Thoracic aorta (tissue), 2 donors: ENCODE data around the gene PAFAH2. TPM values are rescaled to one million over a fixed set of nuclear protein-coding genes. Genes with fewer than 3 reads are reported as not detected.

Source experiments
- ATAC-seq: fragments of 150-250 bp; one replicate; pipeline ENCODE4 v1.8.0; 2017; ENCODE audit warnings: low read depth; ENCODE audit not compliant: insufficient number of reproducible peaks, low FRiP score
- DNase-seq: peaks from one replicate; pipeline ENCODE4 v3.0.0-alpha.2; 2020; ENCODE audit warnings: low spot score
- H3K27ac ChIP-seq, 2 donors: fragments of 200-600 bp; sonication (generic); 1 replicate in 1 of 2; 2 replicates in 1 of 2; pipeline ENCODE4 v1.5.1; 2016; ENCODE audit warnings: mild to moderate bottlenecking in 2 of 2, moderate library complexity in 2 of 2
- H3K27me3 ChIP-seq: fragments of 200-600 bp; sonication (generic); replicated peaks from 2 replicates; pipeline ENCODE4 v1.6.0; 2016; ENCODE audit warnings: mild to moderate bottlenecking; ENCODE audit not compliant: insufficient read depth
- H3K36me3 ChIP-seq: fragments of 200-600 bp; sonication (generic); one replicate; pipeline ENCODE4 v1.5.1; 2016
- H3K4me1 ChIP-seq, 2 donors: fragments of 200-600 bp; sonication (generic); 1 replicate in 1 of 2; 2 replicates in 1 of 2; pipeline versions ENCODE4 v1.5.1 to v1.6.0; 2016; ENCODE audit warnings: low read depth in 2 of 2, mild to moderate bottlenecking in 1 of 2; ENCODE audit not compliant: control insufficient read depth in 1 of 2
- H3K4me3 ChIP-seq: fragments of 200-600 bp; sonication (generic); 2 replicates; pipeline ENCODE4 v1.5.1; 2016; ENCODE audit warnings: mild to moderate bottlenecking
- H3K9me3 ChIP-seq: fragments of 200-600 bp; sonication (generic); 2 replicates; pipeline ENCODE4 v1.5.1; 2016
- total RNA-seq, 2 donors: library from RNA; depleted of rRNA; stranded (reverse); fragments of >200 nt; gene quantifications; one replicate each; pipeline versions ENCODE4 v1.1.0 to v1.2.3, GENCODE V29; 2016
- TF ChIP-seq, protein P1 (sequence below): fragments of 200-600 bp; sonication (generic); IDR thresholded peaks from one replicate; pipeline ENCODE4 v1.5.1; 2019; ENCODE audit warnings: antibody characterized with exemption

The PAFAH2 gene
- total RNA-seq, 2 donors from 2014 or later = 3.6 to 6.9 TPM

- Histone ChIP-seq H3K27me3 (no peaks in the 10 kb centered on the region), H3K9me3 (no peaks in the 10 kb centered on the region), H3K4me3 (peak overlapping the region; percentile 74), H3K4me1 (peaks cover 0 to 27% of the 10 kb centered on the region in 2 donors), H3K36me3 (no peaks in the 10 kb centered on the region), H3K27ac (peak overlapping the region; percentile 74 to 78)
- no peak for ATAC-seq
- TF ChIP-seq, protein P1, sequence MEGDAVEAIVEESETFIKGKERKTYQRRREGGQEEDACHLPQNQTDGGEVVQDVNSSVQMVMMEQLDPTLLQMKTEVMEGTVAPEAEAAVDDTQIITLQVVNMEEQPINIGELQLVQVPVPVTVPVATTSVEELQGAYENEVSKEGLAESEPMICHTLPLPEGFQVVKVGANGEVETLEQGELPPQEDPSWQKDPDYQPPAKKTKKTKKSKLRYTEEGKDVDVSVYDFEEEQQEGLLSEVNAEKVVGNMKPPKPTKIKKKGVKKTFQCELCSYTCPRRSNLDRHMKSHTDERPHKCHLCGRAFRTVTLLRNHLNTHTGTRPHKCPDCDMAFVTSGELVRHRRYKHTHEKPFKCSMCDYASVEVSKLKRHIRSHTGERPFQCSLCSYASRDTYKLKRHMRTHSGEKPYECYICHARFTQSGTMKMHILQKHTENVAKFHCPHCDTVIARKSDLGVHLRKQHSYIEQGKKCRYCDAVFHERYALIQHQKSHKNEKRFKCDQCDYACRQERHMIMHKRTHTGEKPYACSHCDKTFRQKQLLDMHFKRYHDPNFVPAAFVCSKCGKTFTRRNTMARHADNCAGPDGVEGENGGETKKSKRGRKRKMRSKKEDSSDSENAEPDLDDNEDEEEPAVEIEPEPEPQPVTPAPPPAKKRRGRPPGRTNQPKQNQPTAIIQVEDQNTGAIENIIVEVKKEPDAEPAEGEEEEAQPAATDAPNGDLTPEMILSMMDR = no peak
- no peak for DNase-seq
Observed at GRCh38 chr1:25922056-25922970, 75.5 kb downstream of the PAFAH2 start.

DNA sequence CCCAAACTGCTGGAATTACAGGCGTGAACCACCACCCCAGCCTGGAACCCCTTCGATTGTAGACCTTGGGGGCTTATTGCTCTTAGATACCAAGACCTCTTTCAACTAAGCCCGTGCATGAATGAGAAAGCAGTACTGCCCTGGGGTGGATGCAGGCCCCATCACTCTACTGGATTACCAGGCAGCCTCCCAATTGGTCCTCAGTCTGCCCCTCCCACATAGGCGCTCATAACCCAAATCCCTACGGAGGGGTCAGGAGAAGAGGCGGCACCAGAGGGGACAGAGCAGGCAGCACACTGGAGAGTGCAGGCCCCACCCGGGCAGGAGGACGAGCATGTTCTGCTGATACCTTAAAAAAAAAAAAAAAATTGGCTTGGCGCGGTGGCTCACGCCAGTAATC, 79.2 kb downstream of the PAFAH2 start:
- Histone ChIP-seq H3K27ac (no peak overlapping the region), H3K36me3 (no peaks in the 10 kb centered on the region), H3K9me3 (no peaks in the 10 kb centered on the region), H3K4me1 (peaks cover 0 to 18% of the 10 kb centered on the region in 2 donors), H3K4me3 (no peak overlapping the region), H3K27me3 (no peaks in the 10 kb centered on the region)
- DNase-seq = no peak
- ATAC-seq = no peak
- TF ChIP-seq, protein P1 = no peak

- H3K4me1 ChIP-seq = peaks cover 0 to 12% of the 10 kb centered on the region in 2 donors
- no peak for ATAC-seq
- TF ChIP-seq, protein P1 = no peak
- no peak overlapping the region for H3K27ac ChIP-seq
- H3K27me3 ChIP-seq = no peaks in the 10 kb centered on the region
- no peaks in the 10 kb centered on the region for H3K36me3 ChIP-seq
- no peak overlapping the region for H3K4me3 ChIP-seq
- H3K9me3 ChIP-seq = no peaks in the 10 kb centered on the region
- no peak for DNase-seq
Observed at GRCh38 chr1:25917996-25918395, 79.9 kb downstream of the PAFAH2 start.

DNA sequence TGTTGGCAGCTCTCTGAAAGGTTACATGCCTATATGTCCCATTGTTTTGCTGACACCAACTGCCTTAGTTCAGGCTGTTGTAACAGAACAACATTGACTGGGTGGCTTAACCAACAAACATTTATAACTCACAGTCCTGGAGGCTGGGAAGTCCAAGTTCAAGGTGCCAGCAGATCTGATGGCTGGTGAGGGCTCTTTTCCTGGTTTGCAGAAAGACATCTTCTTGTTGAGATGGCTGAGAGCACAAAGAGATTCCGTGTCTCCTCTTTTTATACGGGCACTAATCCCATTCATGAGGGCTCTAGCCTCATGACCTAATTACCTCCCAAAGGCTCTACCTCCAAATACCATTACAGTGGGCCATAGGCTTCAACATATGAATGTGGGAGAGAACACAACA, 81.4 kb downstream of the PAFAH2 start:
- TF ChIP-seq, protein P1 = no peak
- ATAC-seq (no peak), DNase-seq (no peak)
- H3K4me1 ChIP-seq = no peaks in the 10 kb centered on the region
- no peak overlapping the region for H3K27ac ChIP-seq
- H3K36me3 ChIP-seq = no peaks in the 10 kb centered on the region
- H3K4me3 ChIP-seq = no peak overlapping the region
- no peaks in the 10 kb centered on the region for H3K9me3 ChIP-seq
- no peaks in the 10 kb centered on the region for H3K27me3 ChIP-seq

DNA sequence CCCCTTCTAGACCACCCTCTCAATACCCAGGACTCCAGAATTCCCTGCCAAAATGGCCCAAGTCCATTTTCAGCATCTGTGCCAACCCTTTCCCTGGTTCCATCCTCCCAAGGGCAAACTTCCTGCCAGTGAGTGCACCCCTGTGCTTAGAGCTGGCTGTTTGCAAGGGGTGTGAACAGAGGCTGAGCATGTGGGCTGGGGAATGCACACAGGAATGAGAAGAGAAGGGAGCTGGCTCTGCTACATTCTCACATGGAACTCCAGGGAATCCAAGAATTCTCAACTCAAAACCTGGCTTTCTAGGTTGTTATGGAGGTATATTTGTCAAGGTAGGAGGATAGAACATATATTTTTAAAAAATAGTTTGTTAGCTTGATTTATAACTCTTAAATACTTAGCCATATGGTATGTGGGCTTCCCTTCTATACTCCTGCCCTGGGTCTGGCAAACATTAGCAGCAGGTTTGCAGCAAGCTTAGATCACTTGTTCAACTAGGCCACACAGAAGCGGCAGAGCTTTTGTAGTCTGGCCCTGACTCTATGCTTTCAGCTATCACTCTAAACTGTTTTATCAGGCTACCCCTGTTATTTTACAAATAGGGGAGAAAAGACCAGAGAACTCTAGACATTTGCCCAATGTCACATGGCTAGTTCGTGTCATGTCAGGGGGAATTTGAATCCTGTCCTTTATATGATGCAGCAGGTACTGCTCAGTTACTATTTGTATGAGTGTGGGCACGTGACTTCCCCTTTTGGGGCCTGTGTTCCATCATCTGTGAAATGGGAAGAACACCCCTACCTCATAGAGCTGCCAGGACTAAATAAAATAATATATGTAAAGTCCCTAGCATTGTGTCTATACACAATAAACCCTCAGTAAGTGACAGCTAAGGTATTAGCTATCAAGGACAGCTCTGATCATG, 83.5 kb downstream of the PAFAH2 start:
- Histone ChIP-seq H3K36me3 (no peaks in the 10 kb centered on the region), H3K9me3 (no peaks in the 10 kb centered on the region), H3K27ac (no peak overlapping the region), H3K27me3 (no peaks in the 10 kb centered on the region), H3K4me1 (no peaks in the 10 kb centered on the region), H3K4me3 (no peak overlapping the region)
- ATAC-seq (no peak), DNase-seq (no peak)
- TF ChIP-seq, protein P1 = no peak
